ENCODE results near the gene ADGB. TPM values are rescaled to one million over a fixed set of nuclear protein-coding genes. Genes with fewer than 3 reads are reported as not detected.

The ADGB gene
- total and polyA plus RNA-seq, 2 of the 13 experiments (the other 11 are each of a cell fraction or from before 2014, with no cell fraction given), result not detected

DNA sequence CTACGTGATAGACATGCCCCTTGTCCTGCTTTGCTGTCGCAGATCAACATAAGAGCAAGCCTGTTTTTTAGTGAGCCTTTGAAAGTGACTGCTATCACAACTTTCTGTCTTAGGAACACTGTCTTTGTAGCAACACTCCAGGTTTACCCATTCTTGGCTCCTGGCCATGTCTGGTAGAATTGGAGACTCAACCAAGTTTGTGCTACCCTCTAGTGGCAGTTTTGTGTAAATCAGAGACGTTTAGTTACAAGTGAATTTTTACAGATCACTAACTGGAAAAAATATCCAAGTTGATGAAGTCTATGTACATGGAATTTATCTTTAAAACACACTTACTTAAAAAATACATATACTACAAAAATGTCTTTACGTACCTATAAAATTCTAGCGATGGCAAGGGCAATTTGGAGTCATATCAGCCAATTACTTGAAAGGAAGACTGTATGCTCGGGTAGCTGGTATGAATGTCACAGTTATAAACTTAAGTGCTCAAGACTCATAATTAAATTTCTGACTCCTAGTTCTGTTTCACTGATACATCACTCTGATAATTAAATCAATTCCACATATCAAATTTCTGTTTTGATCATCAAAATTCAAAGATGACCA is 101.4 kb downstream of the ADGB start (continued):
- no peak for TF ChIP-seq MLXIP (CRISPR knock-in tag; IDR thresholded peaks at IDR 0.05; ENCODE audit: borderline replicate concordance)
- no peak for TF ChIP-seq ZFX (CRISPR knock-in tag; IDR thresholded peaks at IDR 0.05; ENCODE audit: low read depth)
- no peak for TF ChIP-seq ATF4 (CRISPR knock-in tag; IDR thresholded peaks at IDR 0.05)
- no peak for TF ChIP-seq ZNF709 (CRISPR knock-in tag; IDR thresholded peaks at IDR 0.05)
- TF ChIP-seq PPARG (CRISPR knock-in tag; conservative IDR thresholded peaks at IDR 0.05), result no peak
- no peak for TF ChIP-seq KLF6 (CRISPR knock-in tag; IDR thresholded peaks at IDR 0.05)
- peak; percentile 34; the same call in 1 of the 2 replicates for TF ChIP-seq REPIN1 (CRISPR knock-in tag; IDR thresholded peaks at IDR 0.05; ENCODE audit: borderline replicate concordance, low read depth)
- TF ChIP-seq FOXK1 (CRISPR knock-in tag; IDR thresholded peaks at IDR 0.05; ENCODE audit: borderline replicate concordance, low read depth), result peak; percentile 43; the same call in 1 of the 2 replicates
- no peak for TF ChIP-seq ZNF546 (CRISPR knock-in tag; conservative IDR thresholded peaks at IDR 0.05)
- peak; percentile 77; the same call in 1 of the 2 replicates for TF ChIP-seq SMC3 (IDR thresholded peaks at IDR 0.05; ENCODE audit: low read length)
- TF ChIP-seq PAF1 (CRISPR knock-in tag; IDR thresholded peaks at IDR 0.05), result no peak
- 0 out of 2 replicates have a peak, but pooled peaks have one; percentile 26 for TF ChIP-seq ELF3 (CRISPR knock-in tag; IDR thresholded peaks at IDR 0.05)
- no peak for TF ChIP-seq TEAD3 (CRISPR knock-in tag; optimal IDR thresholded peaks at IDR 0.05; ENCODE audit: borderline replicate concordance)
- TF ChIP-seq MYPOP (CRISPR knock-in tag; IDR thresholded peaks at IDR 0.05), result no peak
- no peak for TF ChIP-seq SATB2 (CRISPR knock-in tag; IDR thresholded peaks at IDR 0.05)
- no peak for TF ChIP-seq ZNF383 (CRISPR knock-in tag; IDR thresholded peaks at IDR 0.05; ENCODE audit: borderline replicate concordance)
- no peak for TF ChIP-seq ZNF891 (CRISPR knock-in tag; IDR thresholded peaks at IDR 0.05)
- TF ChIP-seq ZBTB4 (CRISPR knock-in tag; IDR thresholded peaks at IDR 0.05; ENCODE audit: borderline replicate concordance), result no peak
- TF ChIP-seq ZNF652 (CRISPR knock-in tag; IDR thresholded peaks at IDR 0.05; ENCODE audit: borderline replicate concordance, low read depth), result no peak
- no peak for TF ChIP-seq ZNF17 (CRISPR knock-in tag; IDR thresholded peaks at IDR 0.05)
- 0 out of 2 replicates have a peak, but pooled peaks have one; percentile 44 for TF ChIP-seq ZNF331 (CRISPR knock-in tag; IDR thresholded peaks at IDR 0.05)

Data from HepG2 (cell line).